HAP-1 (cell line): ENCODE results near the gene GMPPA.

Source experiments
- DNase-seq, 2 experiments: peaks; one replicate each; pipeline ENCODE4 v3.0.0-alpha.2; 2016 to 2020; ENCODE audit warnings: low spot score in 2 of 2
- H3K27me3 ChIP-seq: fragments of 250-450 bp; sonication (Bioruptor Pico); 2 replicates; pipeline ENCODE4 v1.5.1; 2020; ENCODE audit warnings: low read depth, mild to moderate bottlenecking, moderate library complexity
- H3K36me3 ChIP-seq: fragments of 250-450 bp; sonication (Bioruptor Pico); replicated peaks from 2 replicates; pipeline ENCODE4 v1.5.1; 2020; ENCODE audit warnings: mild to moderate bottlenecking
- H3K4me1 ChIP-seq: fragments of 250-450 bp; sonication (Bioruptor Pico); 2 replicates; pipeline ENCODE4 v1.5.1; 2020; ENCODE audit warnings: mild to moderate bottlenecking
- H3K4me3 ChIP-seq: fragments of 250-450 bp; sonication (Bioruptor Pico); 2 replicates; pipeline ENCODE4 v1.5.1; 2020; ENCODE audit warnings: mild to moderate bottlenecking, moderate library complexity
- H3K9me3 ChIP-seq: fragments of 250-450 bp; sonication (Bioruptor Pico); 2 replicates; pipeline ENCODE4 v1.5.1; 2020; ENCODE audit warnings: mild to moderate bottlenecking, moderate library complexity
- in situ Hi-C: fragments of 300-500 bp; cut with MboI; formaldehyde crosslinking; loops from 3 replicates; pipeline ENCODE4 v1.14.3; 2020; ENCODE audit warnings: low sequenced_read_pairs, inconsistent platforms, mixed read lengths

Gene GMPPA

DNA sequence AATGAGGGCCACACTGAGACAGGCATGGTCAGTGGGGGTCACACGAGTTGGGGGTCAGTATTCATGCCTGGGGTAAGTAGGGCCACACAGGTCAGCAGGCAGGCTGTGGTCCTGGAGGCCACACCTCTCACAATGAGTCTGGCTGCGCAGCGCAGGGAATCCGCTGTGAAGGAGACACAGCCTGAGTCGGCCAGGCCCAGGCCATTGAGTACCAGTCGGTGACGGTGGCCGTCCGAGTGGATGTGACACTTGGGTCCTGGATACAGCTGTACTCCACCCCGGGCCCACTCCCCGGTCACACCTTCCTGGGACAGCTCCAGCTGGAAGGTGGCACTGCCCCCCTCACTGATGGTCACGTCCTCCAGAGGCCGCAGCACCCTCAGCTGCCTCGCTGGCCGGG lies 55.7 kb downstream of the GMPPA start:
- in situ Hi-C loops, result no loop called here
- H3K4me1 ChIP-seq, result peaks cover 8% of the 10 kb centered on the region

DNA sequence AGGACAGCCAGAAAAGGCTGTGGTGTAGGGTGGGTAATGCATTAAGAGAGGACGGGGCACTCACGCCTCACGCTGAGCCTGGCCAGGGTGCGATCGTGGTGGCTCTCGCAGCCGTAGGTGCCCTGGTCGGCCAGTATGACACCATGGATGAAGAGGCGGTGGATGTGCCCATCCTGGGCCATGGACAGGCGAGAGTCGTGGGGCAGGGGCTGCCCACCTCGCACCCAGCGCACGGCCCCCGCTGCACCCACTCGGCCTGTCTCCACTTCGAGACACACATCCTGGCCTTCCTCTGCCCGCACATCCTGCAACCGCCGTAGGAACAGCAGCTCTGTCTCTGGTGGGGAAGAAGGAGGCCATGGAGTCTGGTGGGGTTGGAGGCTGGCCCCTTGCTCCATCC lies 57.3 kb downstream of the GMPPA start:
- DNase-seq, result no peak
- H3K4me1 ChIP-seq, result peaks cover 8% of the 10 kb centered on the region
- in situ Hi-C loops, result no loop called here
- no peak overlapping the region for H3K4me3 ChIP-seq
- no peaks in the 10 kb centered on the region for H3K27me3 ChIP-seq
- no peaks in the 10 kb centered on the region for H3K9me3 ChIP-seq
- no peaks in the 10 kb centered on the region for H3K36me3 ChIP-seq

More for the DNA sequence above, 55.7 kb downstream of the GMPPA start:
- no peak for DNase-seq
- H3K27me3 ChIP-seq, result no peaks in the 10 kb centered on the region
- no peaks in the 10 kb centered on the region for H3K9me3 ChIP-seq
- H3K36me3 ChIP-seq, result no peaks in the 10 kb centered on the region
- H3K4me3 ChIP-seq, result no peak overlapping the region

DNA sequence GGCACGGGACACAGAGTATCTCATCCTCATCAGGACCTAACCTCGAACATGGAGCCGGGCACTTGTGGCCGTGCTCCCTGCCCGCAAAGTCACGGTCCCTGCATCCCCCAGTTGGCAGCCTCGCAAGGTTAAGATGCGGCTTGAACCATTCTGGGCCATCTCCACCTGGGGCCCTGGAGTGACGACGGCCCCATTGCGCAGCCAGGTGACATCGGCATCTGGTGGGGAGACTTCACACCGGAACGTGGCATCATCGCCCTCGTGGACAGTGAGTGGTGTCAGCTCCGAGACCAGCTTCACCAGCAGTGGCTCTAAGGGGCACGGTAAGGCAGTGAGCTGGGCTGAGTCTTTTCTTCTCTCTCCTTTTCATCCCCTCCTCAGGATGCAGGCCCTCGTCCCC lies 57.7 kb downstream of the GMPPA start:
- Histone ChIP-seq H3K4me3 (no peak overlapping the region), H3K27me3 (no peaks in the 10 kb centered on the region), H3K4me1 (peaks cover 8% of the 10 kb centered on the region), H3K36me3 (no peaks in the 10 kb centered on the region), H3K9me3 (no peaks in the 10 kb centered on the region)
- DNase-seq, result no peak
- in situ Hi-C loops, result no loop called here
